Measurements from ENCODE around the gene FRK.

The FRK gene

DNA sequence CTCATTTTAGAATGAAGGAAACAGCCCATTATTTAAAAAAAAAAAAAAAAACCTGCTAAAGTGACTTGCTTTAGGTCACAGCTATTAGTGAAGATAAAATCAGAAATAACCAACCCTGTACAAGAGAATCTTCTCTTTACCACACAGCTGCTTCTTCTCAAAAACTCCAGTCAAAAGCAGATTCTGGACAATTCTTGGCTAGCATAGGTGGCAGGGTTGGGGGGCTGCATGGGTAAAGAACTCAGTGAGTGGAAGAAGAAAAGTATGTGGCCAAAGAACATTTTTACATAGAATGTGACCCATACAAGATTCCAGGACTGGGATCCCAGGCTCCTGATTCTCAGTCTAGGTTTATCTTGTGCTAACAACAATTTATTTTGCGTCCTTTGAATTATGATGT is 9.4 kb upstream of the FRK start:
- DNase-seq: no peak
- WGBS (ENCODE audit: extremely low coverage, insufficient coverage, insufficient read length): no CpG with 5 or more reads among the region's 1 CpG
- H3K14ac ChIP-seq (ENCODE audit: low read length): no peak overlapping the region
- H3K79me2 ChIP-seq (ENCODE audit: control insufficient read depth, insufficient read depth, low read length, poor library complexity): no peaks in the 10 kb centered on the region
- no peaks in the 10 kb centered on the region for H3K27me3 ChIP-seq (ENCODE audit: insufficient read depth, low read length)
- H2AFZ ChIP-seq (ENCODE audit: insufficient read depth, low read length, poor library complexity): no peak overlapping the region
- H3K9ac ChIP-seq (ENCODE audit: low read length): no peak overlapping the region
- H4K8ac ChIP-seq (ENCODE audit: low read depth, low read length): no peak overlapping the region
- no peaks in the 10 kb centered on the region for H3K4me1 ChIP-seq (ENCODE audit: control insufficient read depth in 1 of 2, insufficient read depth in 2 of 2, low read length in 2 of 2)
- no peaks in the 10 kb centered on the region for H3K79me1 ChIP-seq (ENCODE audit: low read length)
- H3K4ac ChIP-seq (ENCODE audit: low read depth, low read length): no peak overlapping the region
- no peak overlapping the region for H3K4me3 ChIP-seq (ENCODE audit: low read depth, low read length)
- H2AK5ac ChIP-seq (ENCODE audit: low read length): no peak overlapping the region
- no peak overlapping the region for H4K12ac ChIP-seq (ENCODE audit: low read depth, low read length)
- H4K91ac ChIP-seq (ENCODE audit: low read depth, low read length): no peak overlapping the region
- no peaks in the 10 kb centered on the region for H3K36me3 ChIP-seq (ENCODE audit: control insufficient read depth in 1 of 2, insufficient read depth in 2 of 2, low read length in 2 of 2)
- H2BK120ac ChIP-seq (ENCODE audit: insufficient read depth, low read length, poor library complexity): no peak overlapping the region
- H2BK5ac ChIP-seq (ENCODE audit: low read depth, low read length, poor library complexity): no peak overlapping the region
- no peak overlapping the region for H3K27ac ChIP-seq (ENCODE audit: low read depth, low read length)
- no peak overlapping the region for H2BK12ac ChIP-seq (ENCODE audit: low read length)
- H3K23ac ChIP-seq (ENCODE audit: low read length): no peak overlapping the region
- no peak overlapping the region for H3K18ac ChIP-seq (ENCODE audit: low read length)
- H3K9me3 ChIP-seq (ENCODE audit: insufficient read depth, low read depth, low read length): no peaks in the 10 kb centered on the region
- H3K4me2 ChIP-seq (ENCODE audit: low read length): no peak overlapping the region

- Histone ChIP-seq H3K23ac (ENCODE audit: low read length) (no peak overlapping the region), H3K14ac (ENCODE audit: low read length) (no peak overlapping the region)
Observed at GRCh38 chr6:116066789-116067188, 6.1 kb upstream of the FRK start.

DNA sequence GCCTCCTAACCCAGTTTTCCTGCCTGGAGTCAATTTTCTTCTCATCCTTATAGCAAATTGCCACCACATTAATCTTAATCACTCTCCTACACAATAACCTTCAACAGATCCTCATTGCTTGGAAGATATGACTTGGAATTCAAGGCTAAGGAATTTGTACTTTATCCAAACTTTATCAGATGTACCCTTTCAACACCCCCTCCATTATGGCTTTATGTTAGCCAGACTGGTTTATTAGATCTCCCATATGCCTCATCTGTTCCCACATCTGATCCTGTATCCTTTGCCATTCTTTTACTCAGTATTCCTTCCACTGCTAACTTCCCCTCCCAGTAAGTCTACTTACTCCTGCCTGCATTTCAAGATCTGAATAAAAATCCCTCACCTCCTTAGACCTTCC is 4.0 kb upstream of the FRK start:
- no peak overlapping the region for H2AK5ac ChIP-seq (ENCODE audit: low read length)

More at GRCh38 chr6:116066789-116067188, 6.1 kb upstream of the FRK start:
- no peak overlapping the region for H4K91ac ChIP-seq (ENCODE audit: low read depth, low read length)
- H3K9me3 ChIP-seq (ENCODE audit: insufficient read depth, low read depth, low read length): no peaks in the 10 kb centered on the region
- no peak overlapping the region for H4K12ac ChIP-seq (ENCODE audit: low read depth, low read length)
- no peak overlapping the region for H3K4me3 ChIP-seq (ENCODE audit: low read depth, low read length)
- H3K4me1 ChIP-seq (ENCODE audit: control insufficient read depth in 1 of 2, insufficient read depth in 2 of 2, low read length in 2 of 2): no peaks in the 10 kb centered on the region
- no peak overlapping the region for H3K9ac ChIP-seq (ENCODE audit: low read length)
- H2BK120ac ChIP-seq (ENCODE audit: insufficient read depth, low read length, poor library complexity): no peak overlapping the region
- H3K79me1 ChIP-seq (ENCODE audit: low read length): no peaks in the 10 kb centered on the region
- H3K27me3 ChIP-seq (ENCODE audit: insufficient read depth, low read length): no peaks in the 10 kb centered on the region
- DNase-seq: no peak
- no peak overlapping the region for H3K4me2 ChIP-seq (ENCODE audit: low read length)
- no peak overlapping the region for H2BK5ac ChIP-seq (ENCODE audit: low read depth, low read length, poor library complexity)
- H3K36me3 ChIP-seq (ENCODE audit: control insufficient read depth in 1 of 2, insufficient read depth in 2 of 2, low read length in 2 of 2): no peaks in the 10 kb centered on the region
- H2BK12ac ChIP-seq (ENCODE audit: low read length): no peak overlapping the region
- no peak overlapping the region for H2AK5ac ChIP-seq (ENCODE audit: low read length)
- no peak overlapping the region for H3K18ac ChIP-seq (ENCODE audit: low read length)
- H3K4ac ChIP-seq (ENCODE audit: low read depth, low read length): no peak overlapping the region
- no peaks in the 10 kb centered on the region for H3K79me2 ChIP-seq (ENCODE audit: control insufficient read depth, insufficient read depth, low read length, poor library complexity)
- no peak overlapping the region for H2AFZ ChIP-seq (ENCODE audit: insufficient read depth, low read length, poor library complexity)
- no peak overlapping the region for H4K8ac ChIP-seq (ENCODE audit: low read depth, low read length)
- WGBS (ENCODE audit: extremely low coverage, insufficient coverage, insufficient read length): no CpG with 5 or more reads among the region's 2 CpGs
- H3K27ac ChIP-seq (ENCODE audit: low read depth, low read length): no peak overlapping the region

GRCh38 chr6:116062496-116062895 is 1.8 kb upstream of the FRK start:
- H2BK120ac ChIP-seq (ENCODE audit: insufficient read depth, low read length, poor library complexity): no peak overlapping the region
- no peak overlapping the region for H3K4me3 ChIP-seq (ENCODE audit: low read depth, low read length)
- no peak for DNase-seq
- H3K4me2 ChIP-seq (ENCODE audit: low read length): no peak overlapping the region
- H4K8ac ChIP-seq (ENCODE audit: low read depth, low read length): no peak overlapping the region
- no peak overlapping the region for H2BK5ac ChIP-seq (ENCODE audit: low read depth, low read length, poor library complexity)
- H3K18ac ChIP-seq (ENCODE audit: low read length): no peak overlapping the region
- no peaks in the 10 kb centered on the region for H3K79me2 ChIP-seq (ENCODE audit: control insufficient read depth, insufficient read depth, low read length, poor library complexity)
- WGBS (ENCODE audit: extremely low coverage, insufficient coverage, insufficient read length): no CpG with 5 or more reads among the region's 4 CpGs
- no peak overlapping the region for H2AFZ ChIP-seq (ENCODE audit: insufficient read depth, low read length, poor library complexity)
- no peak overlapping the region for H3K23ac ChIP-seq (ENCODE audit: low read length)
- H3K79me1 ChIP-seq (ENCODE audit: low read length): no peaks in the 10 kb centered on the region
- no peak overlapping the region for H4K91ac ChIP-seq (ENCODE audit: low read depth, low read length)
- H3K14ac ChIP-seq (ENCODE audit: low read length): no peak overlapping the region
- H3K4ac ChIP-seq (ENCODE audit: low read depth, low read length): no peak overlapping the region
- no peaks in the 10 kb centered on the region for H3K9me3 ChIP-seq (ENCODE audit: insufficient read depth, low read depth, low read length)
- no peak overlapping the region for H4K12ac ChIP-seq (ENCODE audit: low read depth, low read length)
- H2BK12ac ChIP-seq (ENCODE audit: low read length): no peak overlapping the region
- H3K36me3 ChIP-seq (ENCODE audit: control insufficient read depth in 1 of 2, insufficient read depth in 2 of 2, low read length in 2 of 2): no peaks in the 10 kb centered on the region
- peaks cover 9 to 10% of the 10 kb centered on the region in 2 experiments for H3K4me1 ChIP-seq (ENCODE audit: control insufficient read depth in 1 of 2, insufficient read depth in 2 of 2, low read length in 2 of 2)
- H3K9ac ChIP-seq (ENCODE audit: low read length): no peak overlapping the region
- no peak overlapping the region for H3K27ac ChIP-seq (ENCODE audit: low read depth, low read length)
- H3K27me3 ChIP-seq (ENCODE audit: insufficient read depth, low read length): no peaks in the 10 kb centered on the region
- H2AK5ac ChIP-seq (ENCODE audit: low read length): no peak overlapping the region

More for the DNA sequence above, 4.0 kb upstream of the FRK start:
- Histone ChIP-seq H4K8ac (ENCODE audit: low read depth, low read length) (no peak overlapping the region), H3K27ac (ENCODE audit: low read depth, low read length) (no peak overlapping the region), H3K9me3 (ENCODE audit: insufficient read depth, low read depth, low read length) (no peaks in the 10 kb centered on the region), H3K23ac (ENCODE audit: low read length) (no peak overlapping the region), H3K4ac (ENCODE audit: low read depth, low read length) (no peak overlapping the region), H3K27me3 (ENCODE audit: insufficient read depth, low read length) (no peaks in the 10 kb centered on the region), H4K91ac (ENCODE audit: low read depth, low read length) (no peak overlapping the region), H3K18ac (ENCODE audit: low read length) (no peak overlapping the region), H3K9ac (ENCODE audit: low read length) (no peak overlapping the region), H3K4me1 (ENCODE audit: control insufficient read depth in 1 of 2, insufficient read depth in 2 of 2, low read length in 2 of 2) (peaks cover 9% of the 10 kb centered on the region in 2 experiments), H3K4me2 (ENCODE audit: low read length) (no peak overlapping the region), H3K14ac (ENCODE audit: low read length) (no peak overlapping the region), H3K79me1 (ENCODE audit: low read length) (no peaks in the 10 kb centered on the region), H3K36me3 (ENCODE audit: control insufficient read depth in 1 of 2, insufficient read depth in 2 of 2, low read length in 2 of 2) (no peaks in the 10 kb centered on the region), H2BK5ac (ENCODE audit: low read depth, low read length, poor library complexity) (no peak overlapping the region), H4K12ac (ENCODE audit: low read depth, low read length) (no peak overlapping the region), H2AFZ (ENCODE audit: insufficient read depth, low read length, poor library complexity) (no peak overlapping the region), H3K4me3 (ENCODE audit: low read depth, low read length) (no peak overlapping the region), H3K79me2 (ENCODE audit: control insufficient read depth, insufficient read depth, low read length, poor library complexity) (no peaks in the 10 kb centered on the region), H2BK12ac (ENCODE audit: low read length) (no peak overlapping the region), H2BK120ac (ENCODE audit: insufficient read depth, low read length, poor library complexity) (no peak overlapping the region)
- no peak for DNase-seq

All from trophoblast cell (in vitro differentiated cells and primary cell).